ENCODE data around the gene NUP62CL. TPM values are rescaled to one million over a fixed set of nuclear protein-coding genes. Genes with fewer than 3 reads are reported as not detected.

The NUP62CL gene
- total RNA-seq, 4 donors from 2014 or later: 1.2 to 26.4 (median 11.9) TPM; not detected in 1

GRCh38 chrX:107123750-107124149 is 82.5 kb downstream of the NUP62CL start:
- H3K27me3 ChIP-seq: no peaks in the 10 kb centered on the region
- TF ChIP-seq POLR2A (IDR thresholded peaks at IDR 0.05) (no peak), CTCF (IDR thresholded peaks at IDR 0.05) (no peak)

DNA sequence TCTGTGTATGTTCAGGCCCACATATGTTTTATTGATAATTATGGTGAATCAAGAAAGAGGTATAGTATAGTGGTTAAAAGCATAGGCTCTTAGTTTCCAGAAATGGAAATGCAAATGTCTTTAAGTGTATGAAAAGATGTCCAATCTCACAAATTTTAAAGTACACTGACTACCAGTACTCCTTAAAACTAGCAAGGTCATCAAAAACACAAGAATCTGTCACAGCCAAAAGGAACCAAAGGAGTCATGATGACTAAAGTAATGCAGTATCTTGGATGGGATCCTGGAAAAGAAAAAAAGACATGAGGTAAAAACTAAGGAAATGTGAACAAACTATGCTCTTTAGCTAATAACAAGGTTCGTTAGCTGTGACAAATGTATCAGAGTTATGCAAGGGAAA is 87.0 kb downstream of the NUP62CL start:
- H3K4me1 ChIP-seq: peaks cover 0 to 4% (median 0%) of the 10 kb centered on the region in 4 donors
- H3K36me3 ChIP-seq: peaks cover 0 to 20% (median 0%) of the 10 kb centered on the region in 3 donors
- H3K27ac ChIP-seq: peak overlapping the region in 1 of 4 donors; percentile 69
- no peaks in the 10 kb centered on the region for H3K27me3 ChIP-seq
- peak overlapping the region in 1 of 4 donors; percentile 70 for H3K4me3 ChIP-seq
- DNase-seq: no peak
- no peaks in the 10 kb centered on the region for H3K9me3 ChIP-seq
- TF ChIP-seq POLR2A (IDR thresholded peaks at IDR 0.05) (no peak), CTCF (IDR thresholded peaks at IDR 0.05) (no peak)

More at GRCh38 chrX:107123750-107124149, 82.5 kb downstream of the NUP62CL start:
- H3K4me3 ChIP-seq: no peak overlapping the region
- no peak overlapping the region for H3K27ac ChIP-seq
- H3K4me1 ChIP-seq: no peaks in the 10 kb centered on the region
- no peaks in the 10 kb centered on the region for H3K36me3 ChIP-seq
- no peaks in the 10 kb centered on the region for H3K9me3 ChIP-seq
- DNase-seq: no peak

GRCh38 chrX:107118322-107119147 is 87.7 kb downstream of the NUP62CL start, which contains the start of gene RBM41:
Gene RBM41 (minus strand): TSS chrX:107118822. CDS start chrX:107118773, 49 bp downstream.
- H3K36me3 ChIP-seq: peaks cover 0 to 21% (median 0%) of the 10 kb centered on the region in 3 donors
- TF ChIP-seq POLR2A (IDR thresholded peaks at IDR 0.05) (no peak), CTCF (IDR thresholded peaks at IDR 0.05) (no peak)
- peak; percentile 77 to 92 (median 86) for DNase-seq
- H3K4me3 ChIP-seq: peak within 1 kb of the TSS; percentile 50 to 70 (median 58)
- no peaks in the 10 kb centered on the region for H3K27me3 ChIP-seq
- H3K4me1 ChIP-seq: peaks cover 0 to 4% (median 0%) of the 10 kb centered on the region in 4 donors
- no peaks in the 10 kb centered on the region for H3K9me3 ChIP-seq
- H3K27ac ChIP-seq: peak within 1 kb of the TSS; percentile 55 to 69 (median 66)

DNA sequence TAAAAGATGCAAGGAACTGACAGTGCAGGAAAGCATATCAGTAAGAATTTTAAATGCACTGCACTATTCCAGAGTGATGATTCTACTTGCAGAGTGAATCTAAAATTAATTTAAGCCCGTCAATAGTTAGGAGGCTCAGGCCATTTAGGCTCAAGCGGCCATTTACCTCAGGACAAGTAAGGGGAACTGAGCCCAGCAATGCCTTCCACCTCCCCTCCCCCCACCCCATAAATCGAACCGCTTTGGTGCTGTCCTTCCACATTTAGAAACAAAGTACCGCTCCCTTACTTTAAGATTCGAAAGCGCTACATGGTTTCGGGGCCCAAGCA is 88.3 kb downstream of the NUP62CL start:
- H3K27ac ChIP-seq: peak overlapping the region; percentile 55 to 69 (median 66)
- no peaks in the 10 kb centered on the region for H3K9me3 ChIP-seq
- H3K27me3 ChIP-seq: no peaks in the 10 kb centered on the region
- H3K4me3 ChIP-seq: peak overlapping the region; percentile 50 to 70 (median 58)
- no peak for TF ChIP-seq CTCF (IDR thresholded peaks at IDR 0.05)
- H3K36me3 ChIP-seq: peaks cover 0 to 21% (median 0%) of the 10 kb centered on the region in 3 donors
- peaks cover 0 to 4% (median 0%) of the 10 kb centered on the region in 4 donors for H3K4me1 ChIP-seq
- no peak for DNase-seq

- no peak overlapping the region for H3K27ac ChIP-seq
- no peaks in the 10 kb centered on the region for H3K27me3 ChIP-seq
- no peaks in the 10 kb centered on the region for H3K4me1 ChIP-seq
- H3K9me3 ChIP-seq: no peaks in the 10 kb centered on the region
- no peak overlapping the region for H3K4me3 ChIP-seq
- TF ChIP-seq CTCF (IDR thresholded peaks at IDR 0.05): no peak
- no peak for TF ChIP-seq POLR2A (IDR thresholded peaks at IDR 0.05)
- peaks cover 0 to 14% (median 0%) of the 10 kb centered on the region in 3 donors for H3K36me3 ChIP-seq
- no peak for DNase-seq
Observed at GRCh38 chrX:107107459-107107858, 98.8 kb downstream of the NUP62CL start.
